GM12875 (cell line): Measurements from ENCODE around the gene RAB4B.

Experiments used
- H3K4me3 ChIP-seq: one replicate; pipeline ENCODE4 v1.5.1; 2011; ENCODE audit warnings: low read depth, low read length, control low read depth
- TF ChIP-seq, protein P1 (sequence below): IDR thresholded peaks from 2 replicates; pipeline ENCODE4 v1.5.1; 2011; ENCODE audit warnings: low read depth, mild to moderate bottlenecking, control low read depth, inconsistent platforms, low read length, moderate library complexity, borderline replicate concordance; ENCODE audit not compliant: insufficient read depth

The RAB4B gene

DNA sequence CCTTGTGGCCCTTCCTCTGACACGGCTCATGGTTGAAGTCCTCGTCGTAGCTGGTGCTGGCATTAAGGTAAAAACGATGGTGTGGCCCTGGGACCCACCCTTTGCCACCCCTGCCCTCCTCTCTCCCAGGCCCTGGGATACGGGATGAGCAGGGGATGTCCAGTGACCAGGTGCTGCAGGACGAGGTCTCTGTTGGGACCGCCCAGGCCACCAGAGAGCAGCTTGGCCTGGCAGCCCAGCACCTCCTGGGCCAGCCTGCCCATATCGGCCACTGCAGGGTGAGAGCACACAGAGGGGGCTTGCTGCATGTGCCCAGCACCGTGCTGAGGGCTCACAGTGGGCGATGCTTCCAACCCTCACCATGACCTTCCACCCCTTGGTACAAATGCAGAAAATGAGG lies 34.1 kb upstream of the RAB4B start:
- no peak overlapping the region for H3K4me3 ChIP-seq
- TF ChIP-seq, protein P1, sequence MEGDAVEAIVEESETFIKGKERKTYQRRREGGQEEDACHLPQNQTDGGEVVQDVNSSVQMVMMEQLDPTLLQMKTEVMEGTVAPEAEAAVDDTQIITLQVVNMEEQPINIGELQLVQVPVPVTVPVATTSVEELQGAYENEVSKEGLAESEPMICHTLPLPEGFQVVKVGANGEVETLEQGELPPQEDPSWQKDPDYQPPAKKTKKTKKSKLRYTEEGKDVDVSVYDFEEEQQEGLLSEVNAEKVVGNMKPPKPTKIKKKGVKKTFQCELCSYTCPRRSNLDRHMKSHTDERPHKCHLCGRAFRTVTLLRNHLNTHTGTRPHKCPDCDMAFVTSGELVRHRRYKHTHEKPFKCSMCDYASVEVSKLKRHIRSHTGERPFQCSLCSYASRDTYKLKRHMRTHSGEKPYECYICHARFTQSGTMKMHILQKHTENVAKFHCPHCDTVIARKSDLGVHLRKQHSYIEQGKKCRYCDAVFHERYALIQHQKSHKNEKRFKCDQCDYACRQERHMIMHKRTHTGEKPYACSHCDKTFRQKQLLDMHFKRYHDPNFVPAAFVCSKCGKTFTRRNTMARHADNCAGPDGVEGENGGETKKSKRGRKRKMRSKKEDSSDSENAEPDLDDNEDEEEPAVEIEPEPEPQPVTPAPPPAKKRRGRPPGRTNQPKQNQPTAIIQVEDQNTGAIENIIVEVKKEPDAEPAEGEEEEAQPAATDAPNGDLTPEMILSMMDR = no peak

DNA sequence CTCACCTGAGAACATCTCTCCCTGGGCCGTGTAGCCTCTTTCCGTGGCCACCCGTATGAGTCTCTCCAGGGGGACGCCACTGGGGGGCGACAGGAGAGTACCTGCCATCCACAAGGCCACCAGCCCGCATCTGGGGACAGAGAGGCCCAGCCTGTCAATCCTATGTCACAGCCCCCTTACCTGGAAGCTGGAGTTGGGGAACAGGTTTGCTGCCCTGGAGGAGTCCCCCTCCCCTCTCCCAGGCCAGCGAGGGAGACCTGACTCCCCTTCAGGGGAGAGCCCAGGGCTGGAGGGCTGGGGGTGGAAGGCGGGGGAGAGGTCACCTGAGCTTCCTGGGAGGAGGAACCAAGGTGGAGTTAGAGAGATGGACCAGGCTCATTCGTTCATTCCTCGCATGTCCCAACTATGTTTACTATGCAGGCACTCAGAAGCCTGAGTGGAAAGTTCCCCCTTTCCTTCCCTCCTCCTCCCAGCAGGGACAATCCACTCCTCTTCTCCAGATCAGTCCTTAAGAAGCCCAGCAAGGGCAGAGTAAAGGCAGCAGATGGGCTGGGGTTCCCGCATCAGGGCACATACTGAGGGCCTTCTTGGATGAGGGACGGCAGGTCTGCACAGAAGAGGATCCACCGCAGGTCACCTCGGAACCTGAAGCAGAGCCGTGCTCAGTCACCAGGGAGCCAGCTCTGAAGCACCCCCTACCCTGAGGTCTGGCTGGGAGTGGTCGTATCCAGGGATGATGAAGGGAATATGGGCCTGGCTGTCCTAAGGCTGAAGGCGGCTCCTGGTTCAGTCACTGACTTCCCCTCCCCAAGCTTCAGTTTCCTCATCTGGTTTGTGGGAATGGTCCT lies 33.3 kb upstream of the RAB4B start:
- no peak overlapping the region for H3K4me3 ChIP-seq
- TF ChIP-seq, protein P1 = peak; percentile 39; the same call in 1 of the 2 replicates

DNA sequence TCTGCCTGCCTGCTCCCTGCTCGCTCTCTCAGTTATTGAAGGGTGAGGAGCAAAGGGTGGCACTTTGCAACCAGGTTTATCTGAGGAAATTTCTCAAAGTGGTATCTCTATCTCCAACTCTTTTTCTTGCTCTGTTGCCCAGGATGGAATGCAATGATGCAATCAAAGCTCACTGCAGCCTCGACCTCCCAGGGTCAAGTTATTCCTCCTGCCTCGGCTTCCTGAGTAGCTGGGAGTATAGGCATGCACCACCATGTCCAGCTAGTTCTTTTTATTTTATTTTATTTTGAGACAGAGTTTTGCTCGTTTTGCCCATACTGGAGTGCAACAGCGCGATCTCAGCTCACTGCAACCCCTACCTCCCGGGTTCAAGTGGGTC lies 32.7 kb upstream of the RAB4B start:
- TF ChIP-seq, protein P1 = no peak
- H3K4me3 ChIP-seq = no peak overlapping the region

DNA sequence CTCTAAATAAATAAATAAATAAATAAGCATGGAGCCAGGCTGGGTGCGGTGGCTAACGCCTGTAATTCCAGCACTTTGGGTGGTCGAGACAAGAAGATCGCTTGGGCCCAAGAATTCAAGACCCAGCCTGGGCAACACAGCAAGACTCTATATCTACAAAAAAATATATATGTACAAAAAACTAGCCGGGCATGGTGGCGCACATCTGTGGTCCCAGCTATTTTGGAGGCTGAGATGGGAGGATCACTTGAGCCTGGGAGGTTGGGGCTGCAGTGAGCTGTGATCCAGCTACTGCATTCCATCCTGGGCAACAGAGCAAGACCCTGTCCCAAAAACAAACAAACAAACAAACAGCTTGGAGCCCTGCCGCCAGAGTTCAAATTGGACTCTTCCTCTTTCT lies 30.5 kb upstream of the RAB4B start:
- TF ChIP-seq, protein P1 = no peak
- no peak overlapping the region for H3K4me3 ChIP-seq

DNA sequence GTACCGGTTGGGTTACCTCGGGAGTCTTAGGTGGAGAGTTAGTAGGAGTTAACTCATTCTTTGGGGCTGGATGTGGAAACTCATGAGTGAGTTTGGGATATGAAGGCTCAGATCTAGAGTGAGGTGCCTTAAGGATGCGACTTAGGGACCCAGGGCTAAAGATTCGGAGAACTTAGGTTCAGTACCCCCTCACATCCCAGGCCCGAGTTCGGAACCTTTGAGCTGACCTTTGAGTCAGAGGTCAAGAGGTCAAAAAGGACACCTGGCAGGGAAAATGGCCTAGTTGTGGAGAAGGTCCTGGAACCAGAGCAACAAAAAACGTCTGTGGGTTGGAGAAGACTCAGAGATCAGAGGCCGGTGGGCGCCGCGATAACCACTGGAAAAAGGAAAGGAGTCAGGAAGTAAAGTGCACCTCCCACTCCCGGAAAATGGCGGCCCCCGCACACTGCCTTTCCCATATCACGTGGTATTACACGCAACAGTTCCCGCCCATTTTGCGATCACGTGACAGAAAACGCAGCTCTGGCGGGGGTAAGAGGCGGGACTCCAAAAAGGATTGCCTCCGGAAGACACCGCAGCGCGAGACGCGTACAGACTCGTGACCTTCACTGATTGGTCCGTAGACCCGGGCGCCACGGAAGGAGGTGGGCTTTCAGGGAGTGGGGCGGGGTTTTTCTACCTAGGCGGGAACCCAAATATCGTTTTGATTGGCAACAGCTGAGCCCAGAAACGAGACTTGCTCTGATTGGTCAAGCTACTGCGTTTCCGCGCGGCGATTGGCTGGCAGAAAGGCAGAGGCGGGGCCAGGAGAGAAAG lies 27.8 kb upstream of the RAB4B start, which contains the start of gene ACTMAP:
Gene ACTMAP, minus strand, starts transcription at position 420 of the 816 bp plus-strand sequence. CDS start 674 bp downstream, outside the sequence.
- peak within 1 kb of the TSS; percentile 90 for H3K4me3 ChIP-seq
- TF ChIP-seq, protein P1 = no peak

DNA sequence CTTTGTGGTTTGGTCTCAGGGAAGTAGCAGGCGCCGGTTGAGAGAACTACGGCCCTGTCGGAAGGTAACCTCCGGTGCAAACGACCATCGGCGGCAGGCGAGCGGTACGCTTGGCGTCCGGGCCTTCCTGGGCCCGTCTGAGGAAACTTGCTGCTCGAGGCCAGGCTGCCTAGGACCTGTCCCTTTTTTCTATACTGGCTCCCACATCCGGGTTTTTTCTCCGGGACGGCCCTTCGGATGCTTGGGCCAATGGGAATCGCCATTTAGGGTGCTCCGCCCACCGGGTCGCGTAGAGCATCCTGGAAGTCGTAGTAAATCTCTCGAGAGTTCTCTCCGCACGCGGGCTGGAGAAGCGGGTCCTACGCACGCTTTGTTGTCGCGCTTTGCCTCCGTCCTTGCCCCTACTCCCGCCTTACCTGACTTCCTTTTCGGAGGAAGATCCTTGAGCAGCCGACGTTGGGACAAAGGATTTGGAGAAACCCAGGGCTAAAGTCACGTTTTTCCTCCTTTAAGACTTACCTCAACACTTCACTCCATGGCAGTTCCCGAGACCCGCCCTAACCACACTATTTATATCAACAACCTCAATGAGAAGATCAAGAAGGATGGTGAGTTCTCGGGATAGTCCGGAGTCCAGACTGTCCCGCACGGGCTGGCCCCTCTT lies 27.0 kb upstream of the RAB4B start, which contains the start of gene SNRPA:
Gene SNRPA, plus strand, starts transcription at position 330 of the 664 bp plus-strand sequence. Its CDS starts 206 bp downstream, at position 536.
- TF ChIP-seq, protein P1 = no peak
- peak within 1 kb of the TSS; percentile 90 for H3K4me3 ChIP-seq
